Globus pallidus (tissue), 1 donor: Measurements from ENCODE around the gene CDC42BPA.
"Not testable (repeated sequence)": the region's sequence is repeated elsewhere in the genome, so short reads cannot be mapped to it uniquely, and the experiment has no call there.

Experiments used
- DNase-seq: peaks from one replicate; pipeline ENCODE4 v3.0.0-alpha.2; 2015; ENCODE audit warnings: low spot score

Gene CDC42BPA

DNA sequence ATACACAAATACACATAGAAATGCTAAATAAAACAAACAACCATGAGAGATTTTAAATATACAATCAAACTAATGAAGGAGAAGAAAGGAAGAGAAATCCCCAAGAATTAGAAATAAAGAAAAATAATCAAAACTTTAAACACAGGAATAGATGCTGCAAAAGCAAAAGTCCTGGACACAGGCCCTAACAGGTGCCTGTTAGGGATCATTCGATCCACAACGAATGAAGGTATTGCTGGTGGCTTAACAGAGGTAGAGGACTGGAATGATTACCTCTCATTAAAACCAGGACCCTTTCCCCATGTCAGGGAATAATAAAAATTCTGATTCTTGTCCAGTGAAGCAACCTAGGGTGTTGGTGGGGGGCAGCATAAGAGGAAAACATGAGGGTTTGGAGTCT, 56.8 kb downstream of the CDC42BPA start:
- no peak for DNase-seq

DNA sequence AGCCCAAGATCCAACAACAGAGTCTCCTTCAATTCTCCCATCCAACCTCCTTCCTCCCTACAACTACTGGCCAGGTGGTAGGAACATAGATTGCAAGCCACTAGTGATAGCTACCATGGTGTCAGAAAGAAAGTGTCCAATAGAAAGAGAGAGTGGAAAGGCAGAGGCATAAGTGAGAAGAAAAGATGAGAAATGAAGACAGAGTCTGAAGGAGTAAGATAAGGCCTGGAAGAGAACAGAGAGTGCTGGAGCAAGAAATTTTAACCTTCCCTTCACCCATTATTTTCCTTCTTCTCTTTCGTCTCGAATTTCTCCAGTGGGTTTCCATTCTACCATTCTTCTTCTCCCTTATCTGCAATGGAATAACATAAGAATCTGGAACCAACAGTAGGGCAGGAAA, 57.9 kb downstream of the CDC42BPA start:
- DNase-seq, result no peak

DNA sequence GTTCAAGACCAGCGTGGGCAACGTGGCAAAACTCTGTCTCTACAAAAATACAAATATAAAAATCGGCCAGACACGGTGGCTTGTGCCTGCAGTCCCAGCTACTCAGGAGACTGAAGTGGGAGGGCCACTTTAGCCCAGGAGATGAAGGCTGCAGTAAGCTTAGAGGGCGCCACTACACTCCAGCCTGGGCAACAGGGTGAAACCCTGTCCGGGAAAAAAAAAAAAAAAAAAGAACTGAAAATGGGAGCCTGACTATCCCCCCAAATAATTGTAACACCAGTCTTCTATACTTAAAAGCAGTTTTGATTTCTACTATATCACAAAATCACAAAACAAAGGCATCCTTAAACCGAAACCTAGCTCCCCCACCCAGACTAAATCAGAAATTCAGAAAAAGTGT, 60.3 kb downstream of the CDC42BPA start:
- DNase-seq, result no peak

DNA sequence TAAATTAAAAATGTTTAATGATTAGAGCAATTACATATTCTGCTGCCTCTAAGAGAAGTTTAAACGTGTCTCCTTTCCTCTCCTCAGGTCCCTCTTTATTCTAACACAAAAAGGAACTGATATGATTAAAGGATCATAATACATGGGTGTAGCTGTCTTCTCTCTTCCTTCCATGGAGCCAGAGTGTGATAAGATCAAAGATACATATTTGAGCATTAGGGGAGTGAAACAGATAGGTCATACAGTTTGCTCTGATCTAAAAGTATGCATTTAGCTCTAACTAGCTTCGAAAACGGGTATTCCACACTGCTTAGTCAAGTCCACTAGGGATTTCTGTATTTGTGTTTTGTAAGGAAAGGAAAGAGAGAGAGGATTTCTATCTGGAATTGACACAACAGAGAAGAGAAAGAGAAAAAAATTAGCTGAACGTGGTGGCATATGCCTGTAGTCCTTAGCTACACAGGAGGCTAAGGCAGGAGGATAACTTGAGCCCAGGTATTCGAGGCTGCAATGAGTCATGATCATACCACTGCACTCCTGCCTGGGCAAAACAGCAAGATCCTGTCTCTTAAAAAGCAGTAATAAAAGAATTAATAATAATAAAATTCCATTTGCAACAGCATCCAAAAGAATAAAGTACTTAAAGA, 63.1 kb downstream of the CDC42BPA start:
- DNase-seq, result no peak

DNA sequence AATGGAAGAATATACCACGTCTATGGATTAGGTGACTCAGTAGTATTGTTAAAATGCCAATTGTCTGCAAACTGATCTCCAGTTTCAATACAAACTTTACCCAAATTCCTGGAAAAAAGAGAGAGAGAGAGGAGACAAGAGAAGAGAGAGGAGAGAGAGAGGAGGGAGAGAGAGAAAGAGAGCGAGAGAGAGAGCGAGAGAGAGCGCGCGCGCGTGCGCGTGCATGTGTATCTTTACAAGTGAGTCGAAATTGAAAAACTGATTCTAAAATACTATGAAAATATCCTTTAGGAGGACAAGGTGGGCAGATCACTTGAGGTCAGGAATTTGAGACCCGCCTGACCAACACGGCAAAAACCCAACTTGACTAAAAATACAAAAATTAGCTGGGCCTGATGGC, 65.2 kb downstream of the CDC42BPA start:
- DNase-seq, result no peak

DNA sequence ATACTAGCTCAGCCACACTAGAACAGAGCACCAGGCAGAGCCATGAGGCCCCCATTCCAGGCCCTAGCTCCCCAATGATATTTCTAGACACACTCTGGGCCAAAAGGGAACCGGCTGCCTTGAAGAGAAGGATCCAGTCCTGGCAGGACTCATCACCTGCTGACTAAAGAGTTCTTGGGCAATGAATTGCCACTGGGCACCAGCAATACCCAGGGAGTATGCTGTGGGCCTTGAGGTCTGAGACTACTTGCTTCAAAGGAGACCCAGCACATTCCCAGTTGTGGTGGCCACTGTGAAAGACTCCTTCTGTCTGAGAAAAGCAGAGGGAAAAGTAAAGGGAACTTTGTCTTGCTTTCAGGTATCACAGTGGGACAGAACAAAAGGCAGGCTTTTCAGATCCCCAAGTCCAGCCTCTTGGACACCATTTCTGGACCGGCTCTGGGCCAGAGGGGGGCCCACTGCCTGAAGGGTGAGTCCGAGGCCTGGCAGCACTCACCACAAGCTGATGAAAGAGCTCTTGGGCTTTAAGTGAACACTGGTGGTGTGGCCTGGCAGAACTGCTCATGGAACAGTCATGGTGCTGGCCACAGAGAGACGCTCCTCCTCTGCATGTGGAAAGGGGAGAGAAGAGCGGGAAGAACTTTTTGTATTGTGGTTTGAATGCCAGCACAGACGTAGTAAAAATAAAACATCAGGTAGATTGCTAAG, 72.5 kb downstream of the CDC42BPA start:
- no peak for DNase-seq

DNA sequence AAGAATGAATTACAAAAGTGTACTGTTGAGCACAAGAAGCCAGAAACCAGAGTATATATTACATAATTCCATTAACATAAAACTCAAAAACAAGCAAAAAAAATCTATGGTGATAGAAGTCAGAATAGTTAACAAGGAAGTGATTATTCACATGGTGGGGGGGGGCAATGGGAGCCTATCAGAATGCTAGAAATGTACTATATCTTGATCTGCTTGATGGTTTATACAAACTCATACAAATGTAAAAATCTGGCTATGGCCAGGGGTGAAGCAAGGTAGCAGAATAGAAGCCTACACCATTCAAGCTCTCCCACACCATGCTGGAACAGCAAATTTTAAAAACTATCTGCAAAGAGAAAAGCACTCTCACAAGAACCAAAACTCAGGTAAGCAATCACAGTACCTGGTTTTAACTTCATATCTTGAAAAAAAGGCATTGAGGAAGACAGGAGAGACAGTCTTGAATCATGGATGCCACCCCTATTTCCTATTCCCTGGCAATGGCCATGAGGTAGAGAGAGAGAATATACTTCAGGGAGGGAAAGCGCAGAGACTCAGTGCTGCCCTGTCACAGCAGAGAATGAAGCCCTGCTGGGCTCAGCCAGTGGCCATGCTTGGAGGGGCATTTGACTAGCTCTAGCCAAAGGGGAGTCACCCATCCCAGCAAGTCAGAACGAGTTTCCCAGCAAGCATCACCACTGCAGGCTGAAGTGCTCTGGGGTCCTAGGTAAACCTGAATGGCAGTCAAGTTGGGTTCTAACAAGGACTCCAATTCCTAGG, 73.8 kb downstream of the CDC42BPA start:
- DNase-seq, result no peak

DNA sequence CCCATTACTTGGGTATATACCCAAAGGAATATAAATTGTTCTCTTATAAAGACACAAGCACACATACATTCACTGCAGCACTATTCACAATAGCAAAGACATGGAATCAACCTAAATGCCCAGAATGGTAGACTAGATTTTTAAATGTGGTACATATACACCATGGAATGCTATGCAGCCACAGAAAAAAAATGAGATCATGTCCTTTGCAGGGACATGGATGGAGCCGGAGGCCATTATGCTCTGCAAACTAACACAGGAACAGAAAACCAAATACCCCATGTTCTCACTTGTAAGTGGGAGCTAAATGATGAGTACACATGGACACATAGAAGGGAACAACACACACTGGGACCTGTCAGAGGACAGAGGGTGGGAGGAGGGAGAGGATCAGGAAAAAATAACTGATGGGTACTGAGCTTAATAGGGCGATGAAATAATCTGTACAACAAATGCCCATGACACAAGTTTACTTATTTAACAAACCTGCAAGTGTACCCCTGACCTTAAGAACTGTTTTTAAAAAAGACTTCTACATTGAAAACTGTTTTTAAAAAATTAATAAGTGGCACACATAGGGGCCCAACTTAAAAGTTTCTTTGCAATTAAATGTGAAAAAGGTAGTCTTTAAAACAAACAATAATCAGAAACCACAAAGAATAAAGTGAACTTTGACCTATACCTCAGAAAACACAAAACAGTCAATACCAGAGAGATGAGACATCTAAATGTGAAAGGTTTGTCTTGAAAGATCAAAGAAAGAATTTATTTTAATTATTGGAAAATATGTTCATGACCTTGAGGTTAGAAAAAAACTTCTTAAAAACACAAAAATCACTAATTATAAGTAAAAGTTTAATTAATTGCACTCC, 75.2 kb downstream of the CDC42BPA start:
- DNase-seq, result no peak

DNA sequence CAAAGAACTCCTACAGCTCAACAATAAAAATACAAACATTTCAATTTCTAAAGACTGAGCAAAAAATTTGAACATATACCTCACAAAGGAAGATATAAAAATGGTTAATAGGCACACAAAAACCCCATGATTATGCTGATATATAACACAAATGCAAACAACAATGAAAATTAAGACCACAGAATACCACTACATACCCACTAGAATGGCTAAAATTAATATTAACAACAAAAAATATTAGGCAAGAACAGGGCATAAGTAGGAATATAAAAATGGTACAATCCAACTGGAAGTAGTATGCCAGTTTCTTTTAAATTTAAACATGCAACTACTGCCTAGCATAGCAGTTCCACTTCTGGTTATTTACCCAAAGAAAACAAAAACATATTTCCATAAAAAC, 77.3 kb downstream of the CDC42BPA start:
- no peak for DNase-seq

DNA sequence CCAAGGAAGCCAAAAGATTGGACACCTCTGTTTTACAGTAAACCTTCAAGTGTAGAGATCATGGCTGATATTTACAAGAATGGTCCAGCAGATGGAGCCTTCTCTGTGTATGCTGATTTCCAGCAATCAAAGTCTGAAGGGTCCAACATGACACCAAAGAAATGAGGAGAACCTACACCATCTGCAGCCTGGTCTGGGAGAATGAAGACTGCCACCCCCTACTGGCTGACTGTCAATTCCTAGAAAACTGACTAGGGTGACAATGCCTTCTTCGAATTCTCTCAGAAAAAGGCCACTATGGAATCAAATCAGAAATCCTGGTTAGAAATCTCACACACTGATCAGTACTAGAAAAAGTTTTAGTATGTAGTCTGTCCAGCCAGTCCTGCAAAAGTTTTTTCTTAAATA, 83.3 kb downstream of the CDC42BPA start:
- DNase-seq, result peak; percentile 67

DNA sequence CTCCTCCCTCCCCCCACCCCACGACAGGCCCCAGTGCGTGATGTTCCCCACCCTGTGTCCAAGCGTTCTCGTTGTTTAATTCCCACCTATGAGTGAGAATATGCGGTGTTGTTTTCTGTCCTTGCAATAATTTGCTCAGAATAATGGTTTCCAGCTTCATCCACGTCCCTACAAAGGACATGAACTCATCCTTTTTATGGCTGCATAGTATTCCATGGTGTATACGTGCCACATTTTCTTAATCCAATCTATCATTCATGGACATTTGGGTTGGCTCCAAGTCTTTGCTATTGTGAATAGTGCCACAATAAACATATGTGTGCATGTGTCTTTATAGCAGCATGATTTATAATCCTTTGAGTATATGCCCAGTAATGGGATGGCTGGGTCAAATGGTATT, 87.2 kb downstream of the CDC42BPA start:
- not testable (repeated sequence) for DNase-seq

DNA sequence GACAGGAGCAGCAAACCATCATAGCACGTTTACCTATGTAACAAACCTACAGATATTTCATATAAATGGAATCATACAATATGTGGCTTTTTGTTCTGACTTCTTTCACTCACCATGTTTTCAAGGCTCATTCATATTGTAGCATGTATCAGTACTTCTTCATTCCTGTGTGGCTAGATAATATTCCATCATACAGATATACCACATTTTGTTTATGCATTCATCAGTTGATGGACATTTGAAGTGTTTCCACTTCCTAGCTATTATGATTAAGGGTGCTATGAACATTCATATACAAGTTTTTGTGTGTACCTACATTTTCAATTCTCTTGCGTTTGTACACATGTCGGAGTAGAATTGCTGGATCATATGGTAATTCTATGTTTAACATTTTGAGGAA, 90.1 kb downstream of the CDC42BPA start:
- no peak for DNase-seq

DNA sequence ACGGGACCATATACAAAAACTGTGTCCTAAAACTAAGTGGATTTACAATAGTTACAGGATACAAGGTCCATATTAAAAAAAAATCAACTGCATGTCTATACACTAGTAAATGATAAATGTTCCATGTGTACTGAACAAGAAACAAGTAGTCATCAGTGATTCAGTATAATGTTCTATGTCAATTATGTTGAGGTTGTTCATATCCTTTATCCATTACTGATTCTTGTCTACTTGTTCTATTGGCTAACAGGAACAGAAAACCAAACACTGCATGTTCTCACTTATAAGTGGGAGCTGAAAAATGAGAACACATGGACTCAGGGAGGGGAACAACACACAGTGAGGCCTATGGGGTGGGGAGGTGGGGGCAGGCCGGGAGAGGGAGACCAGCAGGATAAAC, 90.5 kb downstream of the CDC42BPA start:
- no peak for DNase-seq

DNA sequence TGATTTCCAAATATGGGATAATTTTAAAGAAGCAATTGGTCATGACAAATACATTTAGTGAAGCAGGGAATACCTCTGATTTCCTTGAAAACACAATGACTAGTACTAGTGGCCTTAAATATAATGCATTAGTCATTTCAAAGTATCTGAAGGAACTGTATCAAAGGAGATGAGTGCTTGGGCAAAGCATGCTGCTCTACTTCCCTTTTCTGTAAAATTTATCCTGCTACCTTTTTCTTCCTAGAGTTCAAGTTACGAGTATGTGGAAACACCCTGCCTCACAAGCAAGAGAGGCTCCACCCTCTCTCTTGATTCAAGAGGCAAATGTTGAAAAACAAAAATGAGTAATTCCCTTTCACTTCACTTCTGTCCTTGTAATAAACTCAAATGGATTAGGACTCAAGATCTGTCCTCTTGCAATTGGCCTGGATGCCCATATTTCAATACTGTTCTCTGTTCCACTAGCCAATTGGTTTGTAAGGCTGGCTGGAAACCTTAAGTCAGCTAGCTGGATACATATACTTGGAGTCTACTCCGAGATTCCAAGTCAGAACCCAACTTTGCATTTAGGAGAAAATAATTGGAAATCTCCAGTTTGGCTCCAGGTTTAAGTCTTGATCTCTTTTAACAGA, 92.5 kb downstream of the CDC42BPA start:
- no peak for DNase-seq

DNA sequence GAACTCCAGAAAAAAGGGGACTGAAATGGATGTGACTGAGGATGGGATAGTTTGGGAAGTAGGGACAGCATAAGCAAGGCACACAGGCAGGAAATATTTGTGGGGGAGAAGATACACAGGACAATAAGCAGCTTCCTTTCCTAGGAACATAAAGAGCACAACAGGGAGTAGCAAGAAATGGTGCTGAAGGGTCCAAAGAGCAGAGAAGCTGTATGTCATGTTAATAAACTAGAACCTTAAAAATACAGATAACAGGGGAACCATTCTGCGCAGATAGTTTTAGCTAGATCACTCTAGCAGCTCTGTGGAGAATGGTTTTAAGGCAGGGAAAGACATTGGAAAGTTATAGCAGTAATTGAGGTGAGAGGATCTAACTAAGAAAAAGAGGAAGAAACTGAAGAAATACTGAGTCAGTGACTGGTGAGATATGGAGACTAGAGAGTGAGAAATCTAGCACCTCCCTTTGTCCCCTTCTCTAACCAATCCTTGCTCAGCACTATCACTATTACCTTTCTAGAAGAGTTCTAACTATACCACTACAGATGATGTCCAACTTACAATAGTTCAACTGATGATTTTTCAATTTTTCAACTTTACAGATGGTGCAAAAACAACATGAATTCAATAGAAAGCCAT, 95.0 kb downstream of the CDC42BPA start:
- DNase-seq, result no peak

DNA sequence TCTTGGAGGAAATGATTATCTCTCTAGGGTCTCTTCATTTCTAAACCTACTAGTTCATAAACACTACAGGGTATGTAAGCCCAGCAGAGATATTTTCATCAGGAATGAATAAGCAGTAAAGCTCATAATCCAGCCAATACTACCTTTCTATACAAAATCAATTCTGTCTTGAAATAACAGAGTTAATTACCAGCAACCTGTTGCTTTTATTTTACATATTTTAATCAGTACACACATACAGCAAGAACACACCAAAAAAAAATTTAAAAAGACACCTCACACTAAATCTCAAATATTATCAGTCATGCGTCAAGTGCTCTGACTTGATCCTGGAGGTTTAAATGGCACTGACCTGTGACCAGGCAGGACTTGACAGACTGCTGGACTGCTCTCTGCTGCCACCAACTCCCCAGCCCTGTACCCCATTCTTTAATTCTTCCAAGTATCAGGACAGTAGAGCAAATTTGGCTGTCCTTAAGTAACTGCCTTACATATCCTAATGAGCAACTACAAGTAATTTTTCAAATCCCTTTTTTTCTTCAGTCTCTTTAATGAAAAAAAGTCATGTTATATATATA, 98.5 kb downstream of the CDC42BPA start:
- no peak for DNase-seq

DNA sequence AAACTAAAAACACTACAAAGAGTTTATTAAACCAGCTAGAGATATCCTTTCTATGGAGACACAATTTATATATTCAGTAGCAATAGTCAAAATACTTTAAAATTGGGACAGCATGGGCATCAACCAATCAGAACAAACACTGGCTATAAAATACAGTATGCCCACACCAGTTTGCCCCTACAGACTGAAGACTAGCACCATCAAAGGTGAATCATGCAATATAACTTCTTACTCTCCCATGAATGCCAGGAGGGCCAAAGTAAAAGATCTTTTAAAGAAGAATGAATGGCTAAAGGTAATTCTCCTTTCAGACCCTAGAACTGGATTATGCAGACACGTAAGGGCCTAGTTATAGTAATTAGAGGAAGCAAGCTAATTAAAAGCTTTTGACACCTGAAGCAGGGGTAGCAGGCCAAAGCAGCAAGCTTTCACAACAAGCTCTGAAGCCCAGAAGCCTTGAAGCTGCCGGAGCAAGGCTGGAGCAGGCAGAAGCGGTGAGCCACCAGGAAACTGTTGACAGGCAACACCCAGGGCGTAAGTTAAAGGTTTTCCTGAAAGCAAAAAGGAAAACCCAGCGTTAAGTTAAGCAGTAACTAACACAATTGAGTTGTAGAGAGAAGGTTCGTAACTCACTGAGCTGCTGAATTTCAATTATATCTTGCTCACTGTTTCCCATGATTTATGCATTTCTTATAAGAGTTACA, 99.3 kb downstream of the CDC42BPA start:
- DNase-seq, result no peak

DNA sequence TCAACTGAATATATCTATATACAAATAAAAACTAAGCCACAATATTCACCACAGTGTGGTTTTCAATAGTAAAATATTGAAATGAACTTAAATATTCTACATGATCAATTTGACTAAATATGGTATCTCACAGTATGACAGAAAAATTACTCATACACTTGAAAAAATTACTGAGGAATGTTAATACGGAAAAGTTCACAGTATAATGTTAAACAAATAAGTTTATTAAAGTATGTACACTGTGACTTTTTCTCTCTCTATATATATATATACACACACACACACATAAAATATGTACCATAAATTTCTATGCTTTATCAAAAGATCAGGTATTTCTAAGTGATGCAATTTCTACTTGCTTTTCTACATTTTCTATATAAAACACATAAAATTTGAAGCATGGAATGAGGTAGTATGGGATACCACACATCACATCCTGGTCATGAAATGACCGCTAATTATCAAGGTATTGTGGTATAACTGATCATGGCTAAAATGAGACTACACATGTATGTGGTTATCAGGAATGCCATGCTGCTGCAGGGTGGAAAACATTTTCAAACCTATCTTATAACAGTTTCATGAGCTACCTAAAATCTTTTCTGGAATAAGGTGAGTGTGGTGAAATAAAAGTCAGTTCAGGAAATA, 102.3 kb downstream of the CDC42BPA start:
- DNase-seq, result no peak

DNA sequence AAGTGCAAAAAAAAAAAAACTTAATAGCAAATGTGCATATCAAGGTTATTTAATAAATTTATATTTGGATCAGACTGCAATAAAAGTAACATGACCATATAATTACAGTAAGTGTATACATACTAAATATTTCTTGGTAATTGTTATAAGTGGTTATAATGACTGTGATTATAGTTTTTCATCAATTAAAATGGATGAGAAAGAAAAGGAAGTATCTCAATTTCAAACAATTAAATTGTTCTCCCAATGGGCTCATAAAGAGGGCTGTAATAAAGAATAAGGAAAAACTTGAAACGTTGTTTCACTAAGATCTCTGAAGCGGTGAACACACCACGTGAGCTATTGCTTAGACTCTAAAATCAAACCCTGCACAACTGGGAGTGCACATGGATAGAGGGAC, 104.1 kb downstream of the CDC42BPA start:
- no peak for DNase-seq

DNA sequence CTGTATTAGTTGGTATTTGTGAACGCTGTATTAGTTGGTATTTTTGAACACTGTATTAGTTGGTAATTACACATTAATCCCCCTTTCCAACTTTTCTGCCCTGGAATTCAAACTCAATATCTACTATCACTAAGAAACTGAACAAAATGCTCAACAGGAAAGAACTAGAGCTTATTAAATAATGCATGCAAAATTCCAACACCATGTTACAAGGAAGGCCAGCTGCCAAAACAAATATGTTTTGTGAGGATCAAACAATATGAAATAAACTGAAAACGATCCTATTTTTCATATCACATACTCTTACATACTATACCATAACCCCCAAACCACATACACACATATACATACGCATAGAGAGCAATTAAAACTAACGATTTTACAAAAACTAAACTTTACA, 104.9 kb downstream of the CDC42BPA start:
- no peak for DNase-seq
